22Rv1 (cell line): Measurements from ENCODE around the gene EHD4.

ENCODE experiments used
- ZFX ChIP-seq: fragments of 450-650 bp; IDR thresholded peaks from 2 replicates; pipeline ENCODE4 v1.6.1; 2017; ENCODE audit warnings: antibody characterized with exemption, borderline replicate concordance
- TF ChIP-seq, protein P1 (sequence below): fragments of 450-650 bp; IDR thresholded peaks from 2 replicates; pipeline ENCODE4 v1.5.1; 2017; ENCODE audit warnings: mild to moderate bottlenecking

- TF ChIP-seq, protein P1, sequence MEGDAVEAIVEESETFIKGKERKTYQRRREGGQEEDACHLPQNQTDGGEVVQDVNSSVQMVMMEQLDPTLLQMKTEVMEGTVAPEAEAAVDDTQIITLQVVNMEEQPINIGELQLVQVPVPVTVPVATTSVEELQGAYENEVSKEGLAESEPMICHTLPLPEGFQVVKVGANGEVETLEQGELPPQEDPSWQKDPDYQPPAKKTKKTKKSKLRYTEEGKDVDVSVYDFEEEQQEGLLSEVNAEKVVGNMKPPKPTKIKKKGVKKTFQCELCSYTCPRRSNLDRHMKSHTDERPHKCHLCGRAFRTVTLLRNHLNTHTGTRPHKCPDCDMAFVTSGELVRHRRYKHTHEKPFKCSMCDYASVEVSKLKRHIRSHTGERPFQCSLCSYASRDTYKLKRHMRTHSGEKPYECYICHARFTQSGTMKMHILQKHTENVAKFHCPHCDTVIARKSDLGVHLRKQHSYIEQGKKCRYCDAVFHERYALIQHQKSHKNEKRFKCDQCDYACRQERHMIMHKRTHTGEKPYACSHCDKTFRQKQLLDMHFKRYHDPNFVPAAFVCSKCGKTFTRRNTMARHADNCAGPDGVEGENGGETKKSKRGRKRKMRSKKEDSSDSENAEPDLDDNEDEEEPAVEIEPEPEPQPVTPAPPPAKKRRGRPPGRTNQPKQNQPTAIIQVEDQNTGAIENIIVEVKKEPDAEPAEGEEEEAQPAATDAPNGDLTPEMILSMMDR = no peak
- no peak for TF ChIP-seq ZFX
Observed at GRCh38 chr15:41862515-41863116, 109.7 kb downstream of the EHD4 start.
